RWPE2 (cell line): ENCODE results near the gene ARHGAP44.

Source experiments
- ATAC-seq: fragments of 200-7000 bp; cut with Tn5 transposase; 3 replicates; pipeline ENCODE4 v1.9.1; 2021; ENCODE audit warnings: low read depth
- DNase-seq: peaks from one replicate; pipeline ENCODE4 v3.0.0-alpha.2; 2020; ENCODE audit warnings: low spot score
- H3K27ac ChIP-seq: fragments of 450-650 bp; 2 replicates; pipeline ENCODE4 v1.5.1; 2017; ENCODE audit warnings: mild to moderate bottlenecking; ENCODE audit not compliant: poor library complexity, severe bottlenecking
- H3K27me3 ChIP-seq: fragments of 250-450 bp; sonication (Bioruptor Pico); 2 replicates; pipeline ENCODE4 v1.5.1; 2021; ENCODE audit warnings: mild to moderate bottlenecking, moderate library complexity; ENCODE audit not compliant: insufficient read depth, poor library complexity, severe bottlenecking
- H3K36me3 ChIP-seq: fragments of 250-450 bp; sonication (Bioruptor Pico); 2 replicates; pipeline ENCODE4 v1.5.1; 2020; ENCODE audit warnings: low read depth, mild to moderate bottlenecking, moderate library complexity
- H3K4me1 ChIP-seq: fragments of 250-450 bp; sonication (Bioruptor Pico); 2 replicates; pipeline ENCODE4 v1.5.1; 2021; ENCODE audit warnings: mild to moderate bottlenecking, moderate library complexity; ENCODE audit not compliant: insufficient read depth, poor library complexity, severe bottlenecking
- H3K4me3 ChIP-seq: fragments of 250-450 bp; sonication (Bioruptor Pico); 2 replicates; pipeline ENCODE4 v1.5.1; 2021; ENCODE audit warnings: mild to moderate bottlenecking, moderate library complexity; ENCODE audit not compliant: severe bottlenecking
- H3K9me3 ChIP-seq: fragments of 250-450 bp; sonication (Bioruptor Pico); 2 replicates; pipeline ENCODE4 v1.5.1; 2021; ENCODE audit warnings: mild to moderate bottlenecking, moderate library complexity; ENCODE audit not compliant: severe bottlenecking
- TF ChIP-seq, protein P1 (sequence below): fragments of 450-650 bp; IDR thresholded peaks from one replicate; pipeline ENCODE4 v1.5.1; 2017; ENCODE audit warnings: mild to moderate bottlenecking, moderate library complexity; ENCODE audit not compliant: poor library complexity, severe bottlenecking

ARHGAP44 gene

DNA sequence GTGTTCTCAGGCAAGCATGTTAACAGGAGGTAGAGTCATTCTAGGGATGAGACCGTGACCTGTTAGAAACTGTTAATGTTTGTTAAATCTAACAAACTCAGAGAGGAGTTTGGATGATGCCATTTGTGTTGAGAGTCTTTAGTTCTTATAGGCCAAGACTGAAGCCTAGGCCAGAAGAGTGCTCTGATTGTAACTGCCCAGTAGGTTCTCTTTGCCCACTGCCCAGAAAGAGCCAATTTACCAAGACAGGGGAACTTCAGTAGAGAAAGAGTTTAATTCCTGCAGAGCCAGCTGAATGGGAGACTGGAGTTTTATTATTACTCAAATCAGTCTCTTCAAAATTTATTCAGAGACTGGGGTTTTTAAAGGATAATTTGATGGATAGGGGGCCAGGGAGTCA lies 42.5 kb downstream of the ARHGAP44 start:
- H3K36me3 ChIP-seq: no peaks in the 10 kb centered on the region
- H3K4me1 ChIP-seq: no peaks in the 10 kb centered on the region
- DNase-seq (no peak), ATAC-seq (no peak)
- H3K4me3 ChIP-seq: no peak overlapping the region
- no peak overlapping the region for H3K27ac ChIP-seq
- TF ChIP-seq, protein P1, sequence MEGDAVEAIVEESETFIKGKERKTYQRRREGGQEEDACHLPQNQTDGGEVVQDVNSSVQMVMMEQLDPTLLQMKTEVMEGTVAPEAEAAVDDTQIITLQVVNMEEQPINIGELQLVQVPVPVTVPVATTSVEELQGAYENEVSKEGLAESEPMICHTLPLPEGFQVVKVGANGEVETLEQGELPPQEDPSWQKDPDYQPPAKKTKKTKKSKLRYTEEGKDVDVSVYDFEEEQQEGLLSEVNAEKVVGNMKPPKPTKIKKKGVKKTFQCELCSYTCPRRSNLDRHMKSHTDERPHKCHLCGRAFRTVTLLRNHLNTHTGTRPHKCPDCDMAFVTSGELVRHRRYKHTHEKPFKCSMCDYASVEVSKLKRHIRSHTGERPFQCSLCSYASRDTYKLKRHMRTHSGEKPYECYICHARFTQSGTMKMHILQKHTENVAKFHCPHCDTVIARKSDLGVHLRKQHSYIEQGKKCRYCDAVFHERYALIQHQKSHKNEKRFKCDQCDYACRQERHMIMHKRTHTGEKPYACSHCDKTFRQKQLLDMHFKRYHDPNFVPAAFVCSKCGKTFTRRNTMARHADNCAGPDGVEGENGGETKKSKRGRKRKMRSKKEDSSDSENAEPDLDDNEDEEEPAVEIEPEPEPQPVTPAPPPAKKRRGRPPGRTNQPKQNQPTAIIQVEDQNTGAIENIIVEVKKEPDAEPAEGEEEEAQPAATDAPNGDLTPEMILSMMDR: no peak
- peaks cover 3% of the 10 kb centered on the region for H3K9me3 ChIP-seq
- H3K27me3 ChIP-seq: no peaks in the 10 kb centered on the region

DNA sequence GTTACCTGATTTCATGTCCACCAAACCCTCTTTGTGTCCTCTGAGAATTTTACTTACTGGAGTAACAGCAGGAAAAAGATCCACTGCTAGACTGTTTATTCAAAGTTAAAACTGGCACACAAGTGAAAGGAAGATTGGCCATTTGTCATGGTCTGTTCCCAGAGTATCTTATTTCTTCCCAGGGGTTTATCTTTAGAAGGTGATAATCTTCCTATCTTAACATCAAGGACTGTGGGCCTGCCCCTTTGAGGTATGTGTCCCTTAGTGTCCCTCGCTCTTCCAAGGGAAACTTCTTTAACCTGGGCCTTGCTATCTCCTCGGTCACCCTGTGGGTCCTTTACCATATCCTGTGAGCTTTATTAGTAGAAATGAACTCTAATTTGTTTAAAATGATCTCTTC lies 49.7 kb downstream of the ARHGAP44 start:
- Histone ChIP-seq H3K4me3 (no peak overlapping the region), H3K27ac (no peak overlapping the region), H3K4me1 (no peaks in the 10 kb centered on the region), H3K27me3 (no peaks in the 10 kb centered on the region), H3K36me3 (no peaks in the 10 kb centered on the region), H3K9me3 (no peaks in the 10 kb centered on the region)
- ATAC-seq: no peak
- TF ChIP-seq, protein P1: no peak
- DNase-seq: no peak

DNA sequence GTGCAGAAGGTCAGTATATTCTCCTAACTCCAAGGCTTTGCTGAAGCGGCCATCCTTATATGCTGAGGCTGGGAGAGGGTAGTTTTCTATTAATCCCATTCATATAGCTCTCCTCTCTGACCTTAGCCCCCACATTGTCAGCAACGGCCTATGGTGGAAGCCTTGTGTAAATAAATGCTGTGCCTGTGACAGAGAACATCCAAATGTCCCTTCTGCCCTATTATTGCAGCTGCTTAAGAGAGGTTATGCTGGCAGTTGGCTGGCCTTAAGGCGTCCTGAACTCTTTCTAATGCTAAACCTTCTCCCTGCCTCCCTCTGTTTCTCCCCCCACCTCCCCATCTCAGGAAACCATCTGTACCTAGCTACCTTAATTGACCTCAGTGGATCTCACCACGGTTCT lies 53.6 kb downstream of the ARHGAP44 start:
- ATAC-seq (no peak), DNase-seq (no peak)
- Histone ChIP-seq H3K9me3 (no peaks in the 10 kb centered on the region), H3K36me3 (no peaks in the 10 kb centered on the region), H3K27me3 (no peaks in the 10 kb centered on the region), H3K27ac (no peak overlapping the region), H3K4me1 (no peaks in the 10 kb centered on the region), H3K4me3 (no peak overlapping the region)
- TF ChIP-seq, protein P1: no peak

DNA sequence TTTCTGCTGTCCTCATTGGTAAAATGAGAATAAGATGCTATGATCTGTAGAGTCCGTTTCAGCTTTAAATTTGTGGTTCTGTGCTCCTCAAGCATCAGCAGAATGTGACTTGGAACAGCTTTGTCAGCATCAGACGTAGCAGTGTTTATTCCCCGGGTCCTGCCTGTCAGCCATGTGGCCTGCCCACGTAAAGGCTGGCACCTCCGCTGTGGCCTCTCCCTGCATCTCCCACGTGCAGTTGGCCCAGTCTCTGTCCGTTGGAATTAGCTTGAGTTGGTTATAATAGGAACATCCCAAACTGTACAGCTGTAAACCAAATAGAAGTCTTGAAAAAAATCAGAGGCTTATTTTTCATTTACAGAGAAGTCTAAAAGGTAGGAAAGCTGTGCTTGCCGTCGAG lies 61.7 kb downstream of the ARHGAP44 start:
- Histone ChIP-seq H3K4me1 (no peaks in the 10 kb centered on the region), H3K4me3 (no peak overlapping the region), H3K27me3 (no peaks in the 10 kb centered on the region), H3K9me3 (no peaks in the 10 kb centered on the region), H3K36me3 (no peaks in the 10 kb centered on the region), H3K27ac (no peak overlapping the region)
- TF ChIP-seq, protein P1: no peak
- ATAC-seq: no peak
- no peak for DNase-seq

DNA sequence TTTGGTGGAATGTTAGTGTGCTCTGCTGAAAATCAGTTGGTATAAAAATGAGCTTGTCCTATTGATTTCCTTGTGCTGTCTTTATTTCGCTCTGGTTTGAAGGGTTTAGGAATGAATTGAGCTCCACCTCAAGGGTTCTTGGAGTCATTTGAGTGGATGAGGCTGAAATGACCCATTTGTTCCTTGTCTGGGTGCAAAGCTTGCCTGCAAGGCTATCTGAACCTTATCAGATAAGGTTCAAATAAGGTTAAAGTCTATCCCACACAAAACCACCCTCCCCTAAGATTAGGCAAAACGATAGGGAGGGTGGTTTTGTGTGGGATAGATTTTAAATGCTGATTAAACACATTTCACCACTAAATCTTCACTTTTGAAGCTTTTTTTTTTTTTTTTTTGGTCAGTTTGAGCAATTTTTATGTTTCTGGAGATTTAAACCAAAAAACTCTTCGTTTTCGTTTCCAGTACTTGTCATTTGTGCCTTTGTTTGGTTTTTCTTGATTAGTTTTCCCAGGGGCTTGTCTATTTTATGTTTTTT lies 62.7 kb downstream of the ARHGAP44 start:
- TF ChIP-seq, protein P1: no peak
- H3K36me3 ChIP-seq: no peaks in the 10 kb centered on the region
- no peak for DNase-seq

More for the DNA sequence above, 62.7 kb downstream of the ARHGAP44 start:
- no peaks in the 10 kb centered on the region for H3K9me3 ChIP-seq
- no peak overlapping the region for H3K4me3 ChIP-seq
- no peaks in the 10 kb centered on the region for H3K27me3 ChIP-seq
- H3K27ac ChIP-seq: no peak overlapping the region
- no peak for ATAC-seq
- H3K4me1 ChIP-seq: no peaks in the 10 kb centered on the region
